C4-2B (cell line): ENCODE data around the gene RXRA.

Experiments used
- CTCF ChIP-seq: fragments of 450-650 bp; conservative IDR thresholded peaks from 2 replicates; pipeline ENCODE4 v1.5.1; 2017; ENCODE audit warnings: mild to moderate bottlenecking
- ZFX ChIP-seq: fragments of 450-650 bp; IDR thresholded peaks from 2 replicates; pipeline ENCODE4 v1.6.1; 2017

GRCh38 chr9:134328341-134328840, 2.1 kb downstream of the RXRA start:
- TF ChIP-seq CTCF = no peak
- no peak for TF ChIP-seq ZFX
